Effector memory CD4-positive, alpha-beta T cell (primary cell): Measurements from ENCODE around the gene MYO5C.

Source experiments
- DNase-seq, 3 donors: peaks; one replicate each; pipeline ENCODE4 v3.0.0-alpha.2; 2020
- H3K27ac ChIP-seq: 2 replicates; pipeline ENCODE4 v1.7.0; 2013; ENCODE audit warnings: mild to moderate bottlenecking, low read length, moderate library complexity; ENCODE audit not compliant: insufficient read depth, poor library complexity, severe bottlenecking
- H3K27me3 ChIP-seq: replicated peaks from 2 replicates; pipeline ENCODE4 v1.7.0; 2013; ENCODE audit warnings: mild to moderate bottlenecking, low read length; ENCODE audit not compliant: insufficient read depth, control insufficient read depth, poor library complexity, severe bottlenecking
- H3K36me3 ChIP-seq: 2 replicates; pipeline ENCODE4 v1.7.0; 2013; ENCODE audit warnings: mild to moderate bottlenecking, low read length, moderate library complexity; ENCODE audit not compliant: control insufficient read depth, insufficient read depth
- H3K4me1 ChIP-seq: 2 replicates; pipeline ENCODE4 v1.7.0; 2013; ENCODE audit warnings: low read length, mild to moderate bottlenecking; ENCODE audit not compliant: control insufficient read depth, insufficient read depth, poor library complexity, severe bottlenecking
- H3K4me3 ChIP-seq: 2 replicates; pipeline ENCODE4 v1.7.0; 2013; ENCODE audit warnings: low read length, low read depth, mild to moderate bottlenecking; ENCODE audit not compliant: insufficient read depth, poor library complexity, severe bottlenecking
- H3K9me3 ChIP-seq: 2 replicates; pipeline ENCODE4 v1.7.0; 2013; ENCODE audit warnings: mild to moderate bottlenecking, low read length, moderate library complexity; ENCODE audit not compliant: control insufficient read depth

MYO5C gene

DNA sequence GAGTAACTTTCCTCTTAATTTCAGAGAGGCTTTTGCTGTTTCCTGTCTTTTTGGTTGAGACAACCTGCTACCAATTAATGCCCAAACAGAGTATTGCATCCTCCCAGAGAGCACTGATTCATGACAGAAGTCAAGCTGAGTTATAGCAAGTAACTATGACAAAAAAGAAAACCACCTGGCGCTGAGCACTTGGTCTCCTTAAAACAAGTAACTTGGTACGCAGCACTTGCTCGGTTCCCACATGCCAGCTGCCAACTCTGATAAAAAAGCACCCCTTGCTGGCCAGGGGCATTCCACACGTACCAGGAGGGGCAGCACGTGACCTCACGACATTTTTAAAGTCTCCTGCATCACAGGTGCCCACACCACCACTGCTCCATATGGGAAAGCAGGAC is 13.5 kb upstream of the MYO5C start:
- Histone ChIP-seq H3K36me3 (peaks cover 28% of the 10 kb centered on the region), H3K4me3 (no peak overlapping the region)
- DNase-seq = no peak

GRCh38 chr15:52308446-52309153 is 13.0 kb upstream of the MYO5C start:
- H3K27me3 ChIP-seq = no peaks in the 10 kb centered on the region
- no peak for DNase-seq
- H3K9me3 ChIP-seq = no peaks in the 10 kb centered on the region
- H3K27ac ChIP-seq = no peak overlapping the region
- H3K4me3 ChIP-seq = no peak overlapping the region
- H3K36me3 ChIP-seq = peaks cover 23% of the 10 kb centered on the region
- H3K4me1 ChIP-seq = no peaks in the 10 kb centered on the region

More for the DNA sequence above, 13.5 kb upstream of the MYO5C start:
- no peaks in the 10 kb centered on the region for H3K27me3 ChIP-seq
- H3K27ac ChIP-seq = no peak overlapping the region
- H3K4me1 ChIP-seq = no peaks in the 10 kb centered on the region
- no peaks in the 10 kb centered on the region for H3K9me3 ChIP-seq

GRCh38 chr15:52307847-52308246 is 12.2 kb upstream of the MYO5C start:
- no peak overlapping the region for H3K4me3 ChIP-seq
- H3K27me3 ChIP-seq = no peaks in the 10 kb centered on the region
- no peak for DNase-seq
- no peak overlapping the region for H3K27ac ChIP-seq
- H3K9me3 ChIP-seq = no peaks in the 10 kb centered on the region
- peaks cover 15% of the 10 kb centered on the region for H3K36me3 ChIP-seq
- no peaks in the 10 kb centered on the region for H3K4me1 ChIP-seq

GRCh38 chr15:52306270-52306669 is 10.7 kb upstream of the MYO5C start:
- Histone ChIP-seq H3K36me3 (peaks cover 5% of the 10 kb centered on the region), H3K4me3 (no peak overlapping the region), H3K4me1 (no peaks in the 10 kb centered on the region), H3K27ac (no peak overlapping the region), H3K9me3 (no peaks in the 10 kb centered on the region), H3K27me3 (no peaks in the 10 kb centered on the region)
- DNase-seq = no peak

DNA sequence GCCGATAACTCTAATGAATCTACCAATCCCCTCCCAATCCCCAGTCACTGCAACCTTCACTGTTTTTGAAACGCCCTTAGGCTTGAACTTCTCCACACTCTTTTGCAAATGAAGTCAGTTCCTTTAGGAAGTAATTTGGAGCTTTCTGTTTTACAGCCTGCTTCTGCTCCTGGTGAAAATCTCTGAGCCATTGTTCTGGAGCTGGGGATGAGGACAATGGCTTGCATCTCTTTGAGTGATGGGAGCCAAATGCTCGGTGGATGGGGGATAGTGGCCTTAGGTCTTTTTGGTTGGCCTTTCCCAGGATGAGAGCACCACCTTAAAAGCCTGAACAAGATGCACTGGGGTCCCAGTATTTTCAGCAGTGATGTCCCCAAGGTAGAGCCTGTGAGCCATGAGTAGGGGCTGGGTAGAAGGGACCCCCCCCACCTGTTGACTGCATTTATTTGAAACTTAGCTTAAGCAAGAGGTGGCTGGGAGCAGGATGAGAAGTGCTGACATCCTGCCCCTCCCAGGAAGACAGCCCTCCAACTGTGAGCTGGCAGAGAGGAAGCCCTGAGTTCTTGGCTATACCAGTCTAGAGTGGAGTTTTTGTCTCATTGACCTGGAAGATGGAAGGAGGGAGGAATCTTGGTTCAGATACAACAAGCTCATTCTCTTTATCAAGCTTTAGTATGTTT is 7.6 kb upstream of the MYO5C start:
- no peak overlapping the region for H3K27ac ChIP-seq
- no peak overlapping the region for H3K4me3 ChIP-seq
- DNase-seq = no peak
- H3K36me3 ChIP-seq = no peaks in the 10 kb centered on the region
- no peaks in the 10 kb centered on the region for H3K9me3 ChIP-seq
- H3K4me1 ChIP-seq = no peaks in the 10 kb centered on the region
- H3K27me3 ChIP-seq = no peaks in the 10 kb centered on the region

DNA sequence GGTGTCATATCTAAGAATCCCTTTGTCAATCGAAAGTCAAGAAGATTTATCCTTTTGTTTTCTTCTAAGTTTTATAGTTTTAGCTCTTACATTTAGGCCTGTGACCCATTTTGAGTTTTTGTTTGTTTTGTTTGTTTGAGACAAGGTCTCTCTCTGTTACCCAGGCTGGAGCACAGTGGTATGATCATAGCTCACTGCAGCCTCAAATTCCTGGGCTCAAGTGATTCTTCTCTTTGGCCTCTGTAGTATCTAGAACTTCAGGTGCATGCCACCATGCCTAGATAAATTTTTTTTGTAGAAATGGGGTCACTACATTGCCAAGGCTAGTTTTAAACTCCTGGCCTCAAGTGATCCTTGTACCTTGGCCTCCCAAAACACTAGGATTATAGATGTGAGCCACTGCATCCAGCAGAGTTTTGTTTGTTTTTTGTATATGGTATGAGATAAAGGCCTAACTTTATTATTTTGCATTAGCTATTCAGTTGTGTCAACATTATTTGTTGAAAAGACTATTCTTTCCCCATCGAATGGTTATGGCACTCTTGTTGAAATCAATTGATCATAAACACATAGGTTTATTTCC is 5.8 kb upstream of the MYO5C start:
- Histone ChIP-seq H3K27ac (no peak overlapping the region), H3K36me3 (no peaks in the 10 kb centered on the region), H3K4me3 (no peak overlapping the region)

DNA sequence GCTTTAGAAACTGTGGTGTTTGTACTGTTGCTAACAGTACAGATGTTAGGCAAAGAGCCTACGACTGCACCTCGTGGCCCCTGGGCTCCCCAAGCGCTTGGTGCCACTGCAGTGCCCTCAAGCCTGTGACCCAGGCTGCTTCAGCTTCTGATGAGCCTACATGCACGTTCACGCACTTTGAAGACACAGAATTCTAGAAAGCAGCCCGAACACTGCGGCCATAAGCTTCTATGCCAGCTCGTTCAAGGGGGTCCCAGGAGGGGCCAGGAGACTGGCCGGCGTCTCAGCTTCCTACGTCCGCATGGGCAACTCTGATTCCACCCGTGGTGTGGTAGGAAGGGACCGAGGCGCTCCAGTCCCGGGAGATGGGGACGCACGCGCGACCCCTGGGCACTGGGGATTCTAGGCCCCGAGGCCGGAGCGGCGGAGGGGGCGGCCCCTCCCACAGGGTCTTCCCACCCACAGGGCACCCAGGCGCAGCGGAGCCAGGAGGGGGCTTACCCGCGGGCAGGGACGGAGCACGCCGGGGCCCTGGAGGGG is 653 bp downstream of the MYO5C start:
- Histone ChIP-seq H3K27me3 (peaks cover 8% of the 10 kb centered on the region), H3K27ac (no peak overlapping the region), H3K9me3 (no peaks in the 10 kb centered on the region), H3K4me3 (no peak overlapping the region), H3K4me1 (peaks cover 6% of the 10 kb centered on the region), H3K36me3 (no peaks in the 10 kb centered on the region)
- DNase-seq = no peak

More for the DNA sequence above, 5.8 kb upstream of the MYO5C start:
- Histone ChIP-seq H3K27me3 (no peaks in the 10 kb centered on the region), H3K9me3 (no peaks in the 10 kb centered on the region), H3K4me1 (no peaks in the 10 kb centered on the region)
- no peak for DNase-seq

GRCh38 chr15:52292780-52293392 is 2.7 kb downstream of the MYO5C start:
- no peaks in the 10 kb centered on the region for H3K36me3 ChIP-seq
- H3K27ac ChIP-seq = no peak overlapping the region
- H3K4me3 ChIP-seq = no peak overlapping the region
- no peak for DNase-seq
- peaks cover 6% of the 10 kb centered on the region for H3K4me1 ChIP-seq
- H3K9me3 ChIP-seq = no peaks in the 10 kb centered on the region
- peaks cover 8% of the 10 kb centered on the region for H3K27me3 ChIP-seq

GRCh38 chr15:52291204-52291603 is 4.4 kb downstream of the MYO5C start:
- peaks cover 6% of the 10 kb centered on the region for H3K4me1 ChIP-seq
- H3K27me3 ChIP-seq = peaks cover 8% of the 10 kb centered on the region
- no peak overlapping the region for H3K27ac ChIP-seq
- H3K36me3 ChIP-seq = no peaks in the 10 kb centered on the region
- no peak for DNase-seq
- no peaks in the 10 kb centered on the region for H3K9me3 ChIP-seq
- H3K4me3 ChIP-seq = no peak overlapping the region
